Measurements from ENCODE around the gene MARCHF2. TPM values are rescaled to one million over a fixed set of nuclear protein-coding genes. Genes with fewer than 3 reads are reported as not detected.
A peak's percentile ranks its signal among the peaks of the same experiment; 100 is the strongest.

Gene MARCHF2, protein sequence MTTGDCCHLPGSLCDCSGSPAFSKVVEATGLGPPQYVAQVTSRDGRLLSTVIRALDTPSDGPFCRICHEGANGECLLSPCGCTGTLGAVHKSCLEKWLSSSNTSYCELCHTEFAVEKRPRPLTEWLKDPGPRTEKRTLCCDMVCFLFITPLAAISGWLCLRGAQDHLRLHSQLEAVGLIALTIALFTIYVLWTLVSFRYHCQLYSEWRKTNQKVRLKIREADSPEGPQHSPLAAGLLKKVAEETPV
- total RNA-seq: 100 to 1,000 TPM in 1 of 4 donors, 10 to 100 TPM in 3; 53.5 to 110 (median 60.8) TPM

DNA sequence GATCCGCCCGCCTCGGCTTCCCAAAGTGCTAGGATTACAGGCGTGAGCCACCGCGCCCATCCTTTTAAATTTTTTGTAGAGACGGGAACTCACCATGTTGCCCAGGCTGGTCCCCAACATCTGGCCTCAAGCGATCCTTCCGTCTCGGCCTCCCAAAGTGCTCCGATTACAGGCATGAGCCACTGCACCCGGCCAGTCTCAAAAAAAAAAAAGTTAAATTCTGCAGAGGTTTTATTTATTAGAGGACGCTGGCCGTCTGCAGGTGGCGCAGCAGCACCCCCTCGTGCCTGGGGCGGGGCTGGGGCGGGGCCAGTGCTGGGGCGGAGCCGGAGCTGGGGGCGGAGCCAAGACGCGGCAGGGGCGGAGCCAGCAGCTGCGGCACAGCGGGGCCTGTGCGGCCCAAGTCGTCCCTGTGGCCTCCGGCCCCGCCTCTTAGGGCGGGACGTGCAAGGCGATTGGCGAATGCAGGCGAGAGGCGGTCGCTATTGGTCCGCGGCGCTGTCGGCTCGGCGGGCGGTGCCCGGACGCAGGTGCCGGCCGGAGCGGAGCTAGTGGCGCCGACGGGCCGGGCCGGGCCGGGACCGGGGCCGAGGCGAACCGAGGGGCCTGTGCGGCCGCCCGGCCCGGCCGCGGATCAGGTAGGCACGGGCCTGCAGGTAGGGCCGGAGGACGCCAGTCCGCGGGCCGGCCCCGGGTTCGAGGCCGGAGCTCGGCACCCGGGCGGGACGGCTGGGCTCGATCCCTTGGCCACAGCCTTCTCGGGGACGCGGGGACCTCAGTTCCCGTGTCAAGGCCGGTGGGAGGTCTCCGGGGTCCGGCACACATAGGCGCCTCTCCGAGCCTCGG, at the start of gene MARCHF2:
TSS of gene MARCHF2 (plus strand) at position 523 of the 846 bp plus-strand sequence. CDS start 8,536 bp downstream, outside the sequence.
- peak; percentile 94 to 99 for DNase-seq (ENCODE audit: low spot score in 2 of 2)
- intact Hi-C loops (cut with DNase I; ENCODE audit: low total_unique reads): no loop called here
- TF ChIP-seq, protein P1, sequence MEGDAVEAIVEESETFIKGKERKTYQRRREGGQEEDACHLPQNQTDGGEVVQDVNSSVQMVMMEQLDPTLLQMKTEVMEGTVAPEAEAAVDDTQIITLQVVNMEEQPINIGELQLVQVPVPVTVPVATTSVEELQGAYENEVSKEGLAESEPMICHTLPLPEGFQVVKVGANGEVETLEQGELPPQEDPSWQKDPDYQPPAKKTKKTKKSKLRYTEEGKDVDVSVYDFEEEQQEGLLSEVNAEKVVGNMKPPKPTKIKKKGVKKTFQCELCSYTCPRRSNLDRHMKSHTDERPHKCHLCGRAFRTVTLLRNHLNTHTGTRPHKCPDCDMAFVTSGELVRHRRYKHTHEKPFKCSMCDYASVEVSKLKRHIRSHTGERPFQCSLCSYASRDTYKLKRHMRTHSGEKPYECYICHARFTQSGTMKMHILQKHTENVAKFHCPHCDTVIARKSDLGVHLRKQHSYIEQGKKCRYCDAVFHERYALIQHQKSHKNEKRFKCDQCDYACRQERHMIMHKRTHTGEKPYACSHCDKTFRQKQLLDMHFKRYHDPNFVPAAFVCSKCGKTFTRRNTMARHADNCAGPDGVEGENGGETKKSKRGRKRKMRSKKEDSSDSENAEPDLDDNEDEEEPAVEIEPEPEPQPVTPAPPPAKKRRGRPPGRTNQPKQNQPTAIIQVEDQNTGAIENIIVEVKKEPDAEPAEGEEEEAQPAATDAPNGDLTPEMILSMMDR (IDR thresholded peaks at IDR 0.05): no peak
- WGBS, 2 donors: 6 to 15% methylated on average over 22 to 63 of the region's 89 CpGs
- peak within 1 kb of the TSS; percentile 77 for H3K4me3 ChIP-seq (ENCODE audit: low read depth, poor library complexity, severe bottlenecking)

DNA sequence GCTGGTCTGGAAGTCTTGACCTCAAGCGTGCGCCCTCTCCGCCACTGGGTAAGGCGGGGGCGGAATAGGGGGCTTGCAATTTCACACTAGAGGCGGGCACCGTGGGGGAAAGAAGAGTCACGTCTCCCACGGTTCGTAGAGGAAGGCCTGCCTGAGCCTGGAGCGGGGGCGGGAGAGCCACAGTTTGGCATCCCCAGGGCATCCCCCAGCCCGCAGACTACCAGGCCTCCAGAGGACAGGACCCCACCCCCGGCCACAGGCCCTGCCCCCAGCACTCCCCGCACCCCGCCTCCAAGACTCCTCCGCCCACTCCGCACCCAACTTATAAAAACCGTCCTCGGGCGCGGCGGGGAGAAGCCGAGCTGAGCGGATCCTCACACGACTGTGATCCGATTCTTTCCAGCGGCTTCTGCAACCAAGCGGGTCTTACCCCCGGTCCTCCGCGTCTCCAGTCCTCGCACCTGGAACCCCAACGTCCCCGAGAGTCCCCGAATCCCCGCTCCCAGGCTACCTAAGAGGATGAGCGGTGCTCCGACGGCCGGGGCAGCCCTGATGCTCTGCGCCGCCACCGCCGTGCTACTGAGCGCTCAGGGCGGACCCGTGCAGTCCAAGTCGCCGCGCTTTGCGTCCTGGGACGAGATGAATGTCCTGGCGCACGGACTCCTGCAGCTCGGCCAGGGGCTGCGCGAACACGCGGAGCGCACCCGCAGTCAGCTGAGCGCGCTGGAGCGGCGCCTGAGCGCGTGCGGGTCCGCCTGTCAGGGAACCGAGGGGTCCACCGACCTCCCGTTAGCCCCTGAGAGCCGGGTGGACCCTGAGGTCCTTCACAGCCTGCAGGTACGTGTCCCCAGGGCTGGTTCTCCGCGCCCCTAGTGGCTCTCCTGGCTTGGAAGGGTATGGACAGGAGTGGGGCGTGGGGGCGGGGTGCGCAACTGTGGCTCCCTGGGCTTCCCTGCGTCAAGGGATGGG, 49.0 kb upstream of the MARCHF2 start, which contains the start of gene ANGPTL4:
TSS of gene ANGPTL4 (plus strand) at position 353 of the 969 bp plus-strand sequence. CDS start at position 520, 167 bp downstream.
- intact Hi-C loops (cut with DNase I; ENCODE audit: low total_unique reads): no loop called here
- peak within 1 kb of the TSS; percentile 64 for H3K4me3 ChIP-seq (ENCODE audit: low read depth, poor library complexity, severe bottlenecking)
- DNase-seq (ENCODE audit: low spot score in 2 of 2): peak; percentile 77 to 96
- WGBS, 2 donors: 1% methylated on average over 33 to 60 of the region's 81 CpGs
- TF ChIP-seq, protein P1 (IDR thresholded peaks at IDR 0.05): no peak
- TF ChIP-seq POLR2A (IDR thresholded peaks at IDR 0.05): peak in 1 of 2 donors; percentile 8

DNA sequence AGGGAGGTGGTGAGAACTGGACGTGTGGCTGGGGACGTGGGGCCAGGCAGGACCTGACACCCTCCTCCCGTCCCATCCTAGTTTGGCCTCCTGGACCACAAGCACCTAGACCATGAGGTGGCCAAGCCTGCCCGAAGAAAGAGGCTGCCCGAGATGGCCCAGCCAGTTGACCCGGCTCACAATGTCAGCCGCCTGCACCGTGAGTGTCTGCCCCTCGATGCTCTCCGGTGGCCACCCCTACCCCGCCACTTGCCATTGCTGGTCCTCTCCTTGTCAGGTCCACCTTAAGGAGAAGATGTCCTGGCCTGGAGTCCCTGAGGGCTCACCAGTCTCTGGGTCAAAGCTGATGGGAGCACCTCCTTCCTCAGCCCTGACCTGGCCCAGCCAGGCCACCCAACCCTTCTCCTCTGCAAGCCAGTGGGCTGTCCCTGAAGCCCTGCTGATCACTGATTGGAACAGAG, 47.0 kb upstream of the MARCHF2 start:
- TF ChIP-seq POLR2A (IDR thresholded peaks at IDR 0.05): no peak
- TF ChIP-seq, protein P1 (IDR thresholded peaks at IDR 0.05): no peak
- no peak overlapping the region for H3K4me3 ChIP-seq (ENCODE audit: low read depth, poor library complexity, severe bottlenecking)
- intact Hi-C loops (cut with DNase I; ENCODE audit: low total_unique reads): no loop called here
- WGBS, 2 donors: 92 to 93% methylated on average over 11 of the region's 11 CpGs
- no peak for DNase-seq (ENCODE audit: low spot score in 2 of 2)

DNA sequence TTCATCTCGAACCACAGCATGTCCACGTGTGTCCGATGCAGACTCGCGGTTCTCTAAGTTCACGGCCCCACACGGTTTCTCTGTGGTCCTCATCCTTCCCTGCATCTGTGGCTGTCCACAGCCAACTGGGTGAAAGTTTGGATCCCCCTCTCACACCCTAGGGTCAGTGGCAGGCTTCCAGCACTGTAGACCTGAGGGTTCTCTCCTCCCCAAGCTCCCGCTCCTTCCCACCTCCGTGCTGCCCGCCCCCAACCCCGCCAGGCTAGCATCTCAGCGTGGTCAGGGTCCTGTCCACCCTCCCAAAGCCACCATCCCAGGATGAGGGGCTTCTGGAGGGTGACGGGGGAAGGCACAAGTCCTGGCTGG, 46.2 kb upstream of the MARCHF2 start:
- H3K4me3 ChIP-seq (ENCODE audit: low read depth, poor library complexity, severe bottlenecking): no peak overlapping the region
- DNase-seq (ENCODE audit: low spot score in 2 of 2): no peak
- TF ChIP-seq, protein P1 (IDR thresholded peaks at IDR 0.05): no peak
- TF ChIP-seq POLR2A (IDR thresholded peaks at IDR 0.05): no peak
- WGBS, 2 donors: 63 to 65% methylated on average over 13 of the region's 13 CpGs
- intact Hi-C loops (cut with DNase I; ENCODE audit: low total_unique reads): no loop called here

DNA sequence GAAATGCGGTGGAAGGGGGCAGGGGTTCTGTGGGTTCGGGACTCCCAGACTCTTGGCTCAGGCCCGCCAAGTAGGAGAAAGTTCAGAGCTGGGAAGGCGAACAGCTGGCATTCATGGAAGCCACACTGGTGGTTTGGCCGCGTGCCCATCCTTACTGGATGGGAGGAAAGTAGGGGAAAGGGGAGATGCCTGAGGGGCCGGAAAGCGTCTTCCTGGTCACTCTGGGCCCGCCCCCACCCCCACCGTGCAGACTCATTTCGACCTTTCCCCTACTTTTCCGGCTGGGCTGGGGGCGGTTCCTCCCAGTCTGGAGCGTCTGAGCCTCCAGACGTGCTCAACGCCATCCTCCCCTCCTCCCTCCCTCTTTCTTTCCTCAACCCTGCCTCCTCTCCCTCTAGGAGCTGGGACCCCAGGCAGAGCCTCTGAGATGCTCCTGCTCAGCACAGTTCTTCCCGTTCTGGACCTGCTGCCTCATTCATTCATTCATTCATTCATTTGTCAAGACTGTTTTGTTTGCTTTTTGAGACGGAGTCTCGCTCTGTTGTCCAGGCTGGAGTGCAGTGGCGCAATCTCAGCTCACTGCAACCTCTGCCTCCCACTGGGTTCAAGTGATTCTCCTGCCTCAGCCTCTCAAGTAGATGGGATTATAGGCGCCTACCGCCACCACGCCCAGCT, 45.6 kb upstream of the MARCHF2 start:
- no peak overlapping the region for H3K4me3 ChIP-seq (ENCODE audit: low read depth, poor library complexity, severe bottlenecking)
- intact Hi-C loops (cut with DNase I; ENCODE audit: low total_unique reads): no loop called here
- peak; percentile 75 to 97 for DNase-seq (ENCODE audit: low spot score in 2 of 2)
- no peak for TF ChIP-seq POLR2A (IDR thresholded peaks at IDR 0.05)
- TF ChIP-seq, protein P1 (IDR thresholded peaks at IDR 0.05): no peak
- 19 to 22% methylated on average over 23 of the region's 23 CpGs for WGBS, 2 donors

All from lower leg skin (tissue), 4 donors.